Measurements from ENCODE around the gene SQOR.
A peak's percentile ranks its signal among the peaks of the same experiment; 100 is the strongest.

SQOR gene

GRCh38 chr15:45634432-45635190 lies at the start of gene SQOR:
Gene SQOR, plus strand, starts transcription at chr15:45635029. Its CDS starts 23,895 bp downstream, at chr15:45658924.
- peak; percentile 87 for DNase-seq

GRCh38 chr15:45585069-45585791 lies 49.6 kb upstream of the SQOR start:
- DNase-seq = no peak

- DNase-seq = no peak
Measured at GRCh38 chr15:45586125-45586524, 48.7 kb upstream of the SQOR start.

GRCh38 chr15:45586601-45587094 lies 48.2 kb upstream of the SQOR start:
- DNase-seq = no peak

GRCh38 chr15:45587095-45587862 lies 47.5 kb upstream of the SQOR start, which contains the start of gene BLOC1S6:
Gene BLOC1S6, plus strand, starts transcription at chr15:45587379. Its CDS starts 65 bp downstream, at chr15:45587444.
- DNase-seq = peak; percentile 88

GRCh38 chr15:45587863-45588170 lies 47.0 kb upstream of the SQOR start:
- DNase-seq = no peak

GRCh38 chr15:45588219-45588875 lies 46.5 kb upstream of the SQOR start:
- no peak for DNase-seq

GRCh38 chr15:45589256-45589655 lies 45.6 kb upstream of the SQOR start:
- no peak for DNase-seq

- DNase-seq = no peak
Measured at GRCh38 chr15:45594319-45594718, 40.5 kb upstream of the SQOR start.

- DNase-seq = no peak
Measured at GRCh38 chr15:45594835-45595530, 39.8 kb upstream of the SQOR start.

GRCh38 chr15:45603881-45604280 lies 30.9 kb upstream of the SQOR start:
- no peak for DNase-seq

GRCh38 chr15:45604326-45604725 lies 30.5 kb upstream of the SQOR start:
- no peak for DNase-seq

GRCh38 chr15:45606413-45606812 lies 28.4 kb upstream of the SQOR start:
- DNase-seq = no peak

- DNase-seq = no peak
Measured at GRCh38 chr15:45606841-45607240, 28.0 kb upstream of the SQOR start.

- DNase-seq = peak; percentile 43
Measured at GRCh38 chr15:45611305-45611704, 23.5 kb upstream of the SQOR start.

- no peak for DNase-seq
Measured at GRCh38 chr15:45612790-45613415, 21.9 kb upstream of the SQOR start.

GRCh38 chr15:45616901-45617323 lies 17.9 kb upstream of the SQOR start:
- no peak for DNase-seq

GRCh38 chr15:45618813-45619212 lies 16.0 kb upstream of the SQOR start:
- DNase-seq = peak; percentile 41

GRCh38 chr15:45628136-45628535 lies 6.7 kb upstream of the SQOR start:
- no peak for DNase-seq

- no peak for DNase-seq
Measured at GRCh38 chr15:45630917-45631691, 3.7 kb upstream of the SQOR start.

- DNase-seq = no peak
Measured at GRCh38 chr15:45631776-45632175, 3.1 kb upstream of the SQOR start.
